Neural progenitor cell (in vitro differentiated cells): ENCODE results near the gene SYNDIG1. TPM values are rescaled to one million over a fixed set of nuclear protein-coding genes. Genes with fewer than 3 reads are reported as not detected.

Source experiments
- DNase-seq: peaks from one replicate; pipeline ENCODE4 v3.0.0-alpha.2; 2016; ENCODE audit warnings: low spot score
- H2AFZ ChIP-seq: fragments of 200-600 bp; sonication (generic); replicated peaks from 2 replicates; pipeline ENCODE4 v1.6.1; 2016; ENCODE audit warnings: antibody characterized with exemption
- H3F3A ChIP-seq: fragments of 200-600 bp; sonication (generic); 2 replicates; pipeline ENCODE4 v1.6.1; 2016; ENCODE audit warnings: antibody characterized with exemption, low read depth
- H3K27ac ChIP-seq: fragments of 200-600 bp; sonication (generic); 2 replicates; pipeline ENCODE4 v1.5.1; 2016; ENCODE audit warnings: mild to moderate bottlenecking
- H3K27me3 ChIP-seq: fragments of 200-600 bp; sonication (generic); 2 replicates; pipeline ENCODE4 v1.6.1; 2016; ENCODE audit warnings: mild to moderate bottlenecking, moderate library complexity
- H3K36me3 ChIP-seq: fragments of 200-600 bp; sonication (generic); 2 replicates; pipeline ENCODE4 v1.5.1; 2016
- H3K4me1 ChIP-seq: fragments of 200-600 bp; sonication (generic); 2 replicates; pipeline ENCODE4 v1.6.1; 2016; ENCODE audit warnings: mixed run types
- H3K4me2 ChIP-seq: fragments of 200-600 bp; sonication (generic); 2 replicates; pipeline ENCODE4 v1.6.1; 2016
- H3K4me3 ChIP-seq: fragments of 200-600 bp; sonication (generic); 2 replicates; pipeline ENCODE4 v1.5.1; 2016
- H3K79me2 ChIP-seq: fragments of 200-600 bp; sonication (generic); 2 replicates; pipeline ENCODE4 v1.6.1; 2016; ENCODE audit warnings: low read depth
- H3K9ac ChIP-seq: fragments of 200-600 bp; sonication (generic); 2 replicates; pipeline ENCODE4 v1.6.1; 2016
- H3K9me3 ChIP-seq: fragments of 200-600 bp; sonication (generic); 2 replicates; pipeline ENCODE4 v1.5.1; 2016; ENCODE audit warnings: low read depth
- H4K20me1 ChIP-seq: fragments of 200-600 bp; sonication (generic); 2 replicates; pipeline ENCODE4 v1.6.1; 2016; ENCODE audit warnings: low read depth
- H3K27ac Mint-ChIP-seq: 3 replicates; pipeline ENCODE4 v1.8.0; 2021; ENCODE audit warnings: mixed read lengths
- H3K27me3 Mint-ChIP-seq: 2 replicates; pipeline ENCODE4 v1.8.0; 2022; ENCODE audit warnings: low read depth, mild to moderate bottlenecking, inconsistent platforms, moderate library complexity, mixed read lengths; ENCODE audit not compliant: insufficient read depth
- H3K36me3 Mint-ChIP-seq: 3 replicates; pipeline ENCODE4 v1.8.0; 2021; ENCODE audit warnings: mixed read lengths
- H3K4me1 Mint-ChIP-seq: 3 replicates; pipeline ENCODE4 v1.8.0; 2021; ENCODE audit warnings: mixed read lengths
- H3K4me3 Mint-ChIP-seq: 3 replicates; pipeline ENCODE4 v1.8.0; 2021; ENCODE audit warnings: mild to moderate bottlenecking, moderate library complexity, mixed read lengths
- H3K9me3 Mint-ChIP-seq: 3 replicates; pipeline ENCODE4 v1.8.0; 2020; ENCODE audit warnings: mixed read lengths
- EZH2 ChIP-seq: fragments of 200-600 bp; sonication (generic); IDR thresholded peaks from 2 replicates; pipeline ENCODE4 v1.6.1; 2017; ENCODE audit warnings: antibody characterized with exemption, mild to moderate bottlenecking, moderate library complexity
- EZH2phosphoT487 ChIP-seq: fragments of 200-600 bp; sonication (generic); IDR thresholded peaks from 2 replicates; pipeline ENCODE4 v1.6.1; 2017; ENCODE audit warnings: antibody characterized with exemption
- total RNA-seq: library from RNA; depleted of rRNA; stranded (reverse); fragments of >200 nt; gene quantifications from 2 replicates; pipeline ENCODE4 v1.2.3, GENCODE V29; 2015; ENCODE audit warnings: low replicate concordance
- TF ChIP-seq, protein P1 (sequence below): fragments of 200-600 bp; sonication (generic); IDR thresholded peaks from 2 replicates; pipeline ENCODE4 v1.5.1; 2017; ENCODE audit warnings: antibody characterized with exemption, mild to moderate bottlenecking

SYNDIG1 gene
- total RNA-seq, 1 donor from 2014 or later = 1.0 TPM

DNA sequence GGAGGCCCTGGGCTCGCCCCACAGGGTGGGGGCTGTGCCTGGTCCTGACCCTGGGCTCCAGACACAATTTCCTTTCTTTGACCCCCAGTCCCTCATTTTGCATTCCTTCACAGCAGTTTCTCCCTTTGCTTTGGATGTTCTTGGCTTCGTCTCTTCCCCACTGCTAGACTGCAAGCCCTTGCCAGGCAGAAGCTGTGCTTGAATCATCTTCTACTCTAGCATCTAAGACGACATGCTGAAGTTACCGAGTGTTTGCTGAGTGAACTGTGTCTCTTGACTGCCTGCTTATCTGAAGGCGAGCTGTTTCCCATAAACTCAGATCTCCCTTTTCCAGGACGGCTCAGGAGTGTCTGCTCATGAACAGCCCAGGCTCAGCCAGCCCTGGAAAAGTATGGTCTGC lies 14.3 kb upstream of the SYNDIG1 start:
- Mint-ChIP-seq H3K9me3 (peaks cover 2% of the 10 kb centered on the region), H3K4me3 (no peak overlapping the region), H3K27ac (no peak overlapping the region), H3K36me3 (no peaks in the 10 kb centered on the region), H3K4me1 (peaks cover 26% of the 10 kb centered on the region), H3K27me3 (peaks cover 15% of the 10 kb centered on the region)
- Histone ChIP-seq H3K9ac (no peak overlapping the region), H3K27ac (no peak overlapping the region), H3K79me2 (no peaks in the 10 kb centered on the region), H3K4me1 (peaks cover 28% of the 10 kb centered on the region), H2AFZ (peak overlapping the region; percentile 63), H4K20me1 (no peaks in the 10 kb centered on the region), H3K4me2 (no peak overlapping the region), H3K9me3 (no peaks in the 10 kb centered on the region), H3K27me3 (no peaks in the 10 kb centered on the region), H3F3A (peaks cover 9% of the 10 kb centered on the region), H3K4me3 (no peak overlapping the region), H3K36me3 (no peaks in the 10 kb centered on the region)
- no peak for DNase-seq
- TF ChIP-seq, protein P1, sequence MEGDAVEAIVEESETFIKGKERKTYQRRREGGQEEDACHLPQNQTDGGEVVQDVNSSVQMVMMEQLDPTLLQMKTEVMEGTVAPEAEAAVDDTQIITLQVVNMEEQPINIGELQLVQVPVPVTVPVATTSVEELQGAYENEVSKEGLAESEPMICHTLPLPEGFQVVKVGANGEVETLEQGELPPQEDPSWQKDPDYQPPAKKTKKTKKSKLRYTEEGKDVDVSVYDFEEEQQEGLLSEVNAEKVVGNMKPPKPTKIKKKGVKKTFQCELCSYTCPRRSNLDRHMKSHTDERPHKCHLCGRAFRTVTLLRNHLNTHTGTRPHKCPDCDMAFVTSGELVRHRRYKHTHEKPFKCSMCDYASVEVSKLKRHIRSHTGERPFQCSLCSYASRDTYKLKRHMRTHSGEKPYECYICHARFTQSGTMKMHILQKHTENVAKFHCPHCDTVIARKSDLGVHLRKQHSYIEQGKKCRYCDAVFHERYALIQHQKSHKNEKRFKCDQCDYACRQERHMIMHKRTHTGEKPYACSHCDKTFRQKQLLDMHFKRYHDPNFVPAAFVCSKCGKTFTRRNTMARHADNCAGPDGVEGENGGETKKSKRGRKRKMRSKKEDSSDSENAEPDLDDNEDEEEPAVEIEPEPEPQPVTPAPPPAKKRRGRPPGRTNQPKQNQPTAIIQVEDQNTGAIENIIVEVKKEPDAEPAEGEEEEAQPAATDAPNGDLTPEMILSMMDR = no peak
- TF ChIP-seq EZH2phosphoT487 (no peak), EZH2 (no peak)

DNA sequence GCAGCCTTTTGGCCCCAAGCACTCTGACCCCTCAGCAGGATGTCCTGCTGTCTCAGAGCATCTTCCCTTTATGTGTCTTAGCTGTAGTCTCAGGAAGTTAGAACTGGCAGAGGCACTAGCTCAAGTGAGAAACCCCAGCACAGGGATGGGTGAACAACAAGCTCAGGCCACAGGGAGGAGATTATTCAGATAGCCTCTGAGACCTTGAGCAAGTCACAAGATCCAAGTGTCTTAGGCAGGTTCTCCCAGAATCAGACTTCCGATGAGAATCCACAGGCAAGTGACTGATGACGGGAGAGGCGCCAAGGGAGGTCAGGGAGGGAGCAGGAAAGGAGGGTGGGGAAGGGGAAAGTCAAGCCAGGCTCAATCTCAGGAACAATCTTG lies 13.0 kb upstream of the SYNDIG1 start:
- H3K4me1 Mint-ChIP-seq = peaks cover 23% of the 10 kb centered on the region
- no peaks in the 10 kb centered on the region for H3K36me3 Mint-ChIP-seq
- Histone ChIP-seq H4K20me1 (no peaks in the 10 kb centered on the region), H3K4me1 (peaks cover 32% of the 10 kb centered on the region), H3K36me3 (no peaks in the 10 kb centered on the region), H3K4me2 (no peak overlapping the region), H3K9ac (no peak overlapping the region), H3K79me2 (no peaks in the 10 kb centered on the region), H3K27ac (no peak overlapping the region), H3K4me3 (no peak overlapping the region), H3K27me3 (no peaks in the 10 kb centered on the region), H3F3A (peaks cover 10% of the 10 kb centered on the region), H2AFZ (no peak overlapping the region), H3K9me3 (no peaks in the 10 kb centered on the region)
- H3K9me3 Mint-ChIP-seq = peaks cover 2% of the 10 kb centered on the region
- peaks cover 14% of the 10 kb centered on the region for H3K27me3 Mint-ChIP-seq
- H3K27ac Mint-ChIP-seq = no peak overlapping the region
- no peak overlapping the region for H3K4me3 Mint-ChIP-seq
- TF ChIP-seq EZH2phosphoT487 = no peak
- TF ChIP-seq, protein P1 = no peak
- no peak for TF ChIP-seq EZH2
- no peak for DNase-seq

DNA sequence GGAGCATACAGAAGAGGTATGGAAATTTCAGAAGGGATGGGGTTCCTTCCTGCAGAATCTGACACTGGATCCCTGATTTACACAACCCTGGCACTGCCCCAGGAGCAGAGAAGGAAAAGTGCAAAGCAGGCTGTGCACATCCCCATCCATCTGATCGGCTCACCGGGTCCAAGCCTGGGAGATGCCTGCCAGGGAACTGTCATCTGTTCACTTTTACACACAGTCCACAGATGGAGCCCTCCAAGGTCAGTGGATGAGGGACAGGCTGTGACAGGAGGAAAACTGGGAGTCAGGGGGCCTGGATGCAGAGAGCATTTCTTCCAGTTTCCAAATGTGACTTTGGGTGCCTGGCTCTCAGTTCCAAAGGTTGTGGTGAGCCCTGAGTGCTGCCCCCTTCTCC lies 11.0 kb upstream of the SYNDIG1 start:
- H3K27me3 ChIP-seq = no peaks in the 10 kb centered on the region
- peaks cover 16% of the 10 kb centered on the region for H3F3A ChIP-seq
- no peak overlapping the region for H2AFZ ChIP-seq
- H3K4me1 ChIP-seq = peaks cover 53% of the 10 kb centered on the region
- H3K4me3 ChIP-seq = no peak overlapping the region
- no peaks in the 10 kb centered on the region for H4K20me1 ChIP-seq
- no peaks in the 10 kb centered on the region for H3K79me2 ChIP-seq
- Mint-ChIP-seq H3K4me3 (no peak overlapping the region), H3K9me3 (peaks cover 2% of the 10 kb centered on the region), H3K36me3 (no peaks in the 10 kb centered on the region), H3K27me3 (peaks cover 11% of the 10 kb centered on the region), H3K27ac (no peak overlapping the region), H3K4me1 (peaks cover 39% of the 10 kb centered on the region)
- H3K36me3 ChIP-seq = no peaks in the 10 kb centered on the region
- H3K27ac ChIP-seq = no peak overlapping the region
- H3K9ac ChIP-seq = no peak overlapping the region
- TF ChIP-seq EZH2 (no peak), EZH2phosphoT487 (no peak)
- TF ChIP-seq, protein P1 = no peak
- DNase-seq = no peak
- no peak overlapping the region for H3K4me2 ChIP-seq
- H3K9me3 ChIP-seq = no peaks in the 10 kb centered on the region
